ENCODE data around the gene RC3H1. TPM values are rescaled to one million over a fixed set of nuclear protein-coding genes. Genes with fewer than 3 reads are reported as not detected.
A peak's percentile ranks its signal among the peaks of the same experiment; 100 is the strongest.
"Not testable (repeated sequence)": the region's sequence is repeated elsewhere in the genome, so short reads cannot be mapped to it uniquely, and the experiment has no call there.

Gene RC3H1
- total and polyA plus RNA-seq, 10 of the 15 experiments (the other 5 are each of a cell fraction or from before 2014, with no cell fraction given), result 1.4 to 33.9 (median 11.8) TPM

GRCh38 chr1:174055797-174056196 is 33.6 kb upstream of the RC3H1 start:
- not testable (repeated sequence) for DNase-seq (ENCODE audit: low read depth, low spot score)

DNA sequence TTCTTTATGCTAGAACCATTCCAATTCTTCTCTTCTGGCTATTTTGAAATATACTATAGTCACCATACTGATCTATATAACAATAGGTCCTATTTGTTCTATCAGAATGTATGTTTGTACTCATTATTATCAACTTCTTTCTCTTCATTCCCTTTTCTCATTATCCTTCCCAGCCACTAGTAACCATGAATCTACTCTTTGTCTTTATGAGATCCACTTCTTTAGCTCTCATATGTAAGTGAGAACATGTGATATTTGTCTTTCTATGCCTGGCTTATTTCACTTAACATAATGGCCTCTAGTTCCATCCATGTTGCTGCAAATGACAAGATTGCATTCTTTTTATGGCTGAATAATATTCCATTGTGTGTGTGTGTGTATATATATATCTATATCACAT is 31.7 kb upstream of the RC3H1 start:
- Histone ChIP-seq H3K9me3 (replicated peaks; ENCODE audit: control insufficient read depth, insufficient read depth, low read length) (no peaks in the 10 kb centered on the region; the same call in 2 of the 3 replicates), H3K36me3 (ENCODE audit: control insufficient read depth in 2 of 2, insufficient read depth in 2 of 2, low read length in 1 of 2) (no peaks in the 10 kb centered on the region), H3K4me1 (ENCODE audit: control insufficient read depth, insufficient read depth, low read length) (no peaks in the 10 kb centered on the region), H3K27me3 (replicated peaks in 1 of 2; ENCODE audit: control insufficient read depth in 2 of 2, insufficient read depth in 2 of 2, low read length in 1 of 2) (no peaks in the 10 kb centered on the region), H2AFZ (ENCODE audit: control insufficient read depth, low read depth, low read length) (no peak overlapping the region), H3K9ac (ENCODE audit: control insufficient read depth, insufficient read depth, low read length) (no peak overlapping the region), H3K4me3 (no peak overlapping the region), H3K79me2 (ENCODE audit: control insufficient read depth, insufficient read depth, low read length) (no peaks in the 10 kb centered on the region), H3K4me2 (ENCODE audit: control insufficient read depth, insufficient read depth) (no peak overlapping the region), H3K27ac (ENCODE audit: control insufficient read depth, insufficient read depth) (no peak overlapping the region), H4K20me1 (ENCODE audit: control insufficient read depth, insufficient read depth) (no peaks in the 10 kb centered on the region)
- FAIRE-seq (no peak), ATAC-seq (no peak), DNase-seq (ENCODE audit: low read depth, low spot score) (no peak)
- TF ChIP-seq RELA (IDR thresholded peaks at IDR 0.05; ENCODE audit: borderline replicate concordance, partially characterized antibody) (no peak), NFYB (IDR thresholded peaks at IDR 0.05; ENCODE audit: insufficient read depth, low read depth, low read length) (no peak), KDM1A (IDR thresholded peaks at IDR 0.05; ENCODE audit: borderline replicate concordance) (no peak), HDAC6 (IDR thresholded peaks at IDR 0.05; ENCODE audit: unreplicated experiment) (no peak), NR2F1 (conservative IDR thresholded peaks at IDR 0.05) (no peak)
- TF ChIP-seq, protein P1, sequence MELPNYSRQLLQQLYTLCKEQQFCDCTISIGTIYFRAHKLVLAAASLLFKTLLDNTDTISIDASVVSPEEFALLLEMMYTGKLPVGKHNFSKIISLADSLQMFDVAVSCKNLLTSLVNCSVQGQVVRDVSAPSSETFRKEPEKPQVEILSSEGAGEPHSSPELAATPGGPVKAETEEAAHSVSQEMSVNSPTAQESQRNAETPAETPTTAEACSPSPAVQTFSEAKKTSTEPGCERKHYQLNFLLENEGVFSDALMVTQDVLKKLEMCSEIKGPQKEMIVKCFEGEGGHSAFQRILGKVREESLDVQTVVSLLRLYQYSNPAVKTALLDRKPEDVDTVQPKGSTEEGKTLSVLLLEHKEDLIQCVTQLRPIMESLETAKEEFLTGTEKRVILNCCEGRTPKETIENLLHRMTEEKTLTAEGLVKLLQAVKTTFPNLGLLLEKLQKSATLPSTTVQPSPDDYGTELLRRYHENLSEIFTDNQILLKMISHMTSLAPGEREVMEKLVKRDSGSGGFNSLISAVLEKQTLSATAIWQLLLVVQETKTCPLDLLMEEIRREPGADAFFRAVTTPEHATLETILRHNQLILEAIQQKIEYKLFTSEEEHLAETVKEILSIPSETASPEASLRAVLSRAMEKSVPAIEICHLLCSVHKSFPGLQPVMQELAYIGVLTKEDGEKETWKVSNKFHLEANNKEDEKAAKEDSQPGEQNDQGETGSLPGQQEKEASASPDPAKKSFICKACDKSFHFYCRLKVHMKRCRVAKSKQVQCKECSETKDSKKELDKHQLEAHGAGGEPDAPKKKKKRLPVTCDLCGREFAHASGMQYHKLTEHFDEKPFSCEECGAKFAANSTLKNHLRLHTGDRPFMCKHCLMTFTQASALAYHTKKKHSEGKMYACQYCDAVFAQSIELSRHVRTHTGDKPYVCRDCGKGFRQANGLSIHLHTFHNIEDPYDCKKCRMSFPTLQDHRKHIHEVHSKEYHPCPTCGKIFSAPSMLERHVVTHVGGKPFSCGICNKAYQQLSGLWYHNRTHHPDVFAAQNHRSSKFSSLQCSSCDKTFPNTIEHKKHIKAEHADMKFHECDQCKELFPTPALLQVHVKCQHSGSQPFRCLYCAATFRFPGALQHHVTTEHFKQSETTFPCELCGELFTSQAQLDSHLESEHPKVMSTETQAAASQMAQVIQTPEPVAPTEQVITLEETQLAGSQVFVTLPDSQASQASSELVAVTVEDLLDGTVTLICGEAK (IDR thresholded peaks at IDR 0.05; ENCODE audit: borderline replicate concordance), result no peak
- TF ChIP-seq, protein P2, sequence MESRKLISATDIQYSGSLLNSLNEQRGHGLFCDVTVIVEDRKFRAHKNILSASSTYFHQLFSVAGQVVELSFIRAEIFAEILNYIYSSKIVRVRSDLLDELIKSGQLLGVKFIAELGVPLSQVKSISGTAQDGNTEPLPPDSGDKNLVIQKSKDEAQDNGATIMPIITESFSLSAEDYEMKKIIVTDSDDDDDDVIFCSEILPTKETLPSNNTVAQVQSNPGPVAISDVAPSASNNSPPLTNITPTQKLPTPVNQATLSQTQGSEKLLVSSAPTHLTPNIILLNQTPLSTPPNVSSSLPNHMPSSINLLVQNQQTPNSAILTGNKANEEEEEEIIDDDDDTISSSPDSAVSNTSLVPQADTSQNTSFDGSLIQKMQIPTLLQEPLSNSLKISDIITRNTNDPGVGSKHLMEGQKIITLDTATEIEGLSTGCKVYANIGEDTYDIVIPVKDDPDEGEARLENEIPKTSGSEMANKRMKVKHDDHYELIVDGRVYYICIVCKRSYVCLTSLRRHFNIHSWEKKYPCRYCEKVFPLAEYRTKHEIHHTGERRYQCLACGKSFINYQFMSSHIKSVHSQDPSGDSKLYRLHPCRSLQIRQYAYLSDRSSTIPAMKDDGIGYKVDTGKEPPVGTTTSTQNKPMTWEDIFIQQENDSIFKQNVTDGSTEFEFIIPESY (IDR thresholded peaks at IDR 0.05), result no peak
- TF ChIP-seq, protein P3, sequence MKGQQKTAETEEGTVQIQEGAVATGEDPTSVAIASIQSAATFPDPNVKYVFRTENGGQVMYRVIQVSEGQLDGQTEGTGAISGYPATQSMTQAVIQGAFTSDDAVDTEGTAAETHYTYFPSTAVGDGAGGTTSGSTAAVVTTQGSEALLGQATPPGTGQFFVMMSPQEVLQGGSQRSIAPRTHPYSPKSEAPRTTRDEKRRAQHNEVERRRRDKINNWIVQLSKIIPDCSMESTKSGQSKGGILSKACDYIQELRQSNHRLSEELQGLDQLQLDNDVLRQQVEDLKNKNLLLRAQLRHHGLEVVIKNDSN (IDR thresholded peaks at IDR 0.05; ENCODE audit: borderline replicate concordance, extremely low read length, insufficient read depth, low read depth, low read length), result no peak
- TF ChIP-seq, protein P4, sequence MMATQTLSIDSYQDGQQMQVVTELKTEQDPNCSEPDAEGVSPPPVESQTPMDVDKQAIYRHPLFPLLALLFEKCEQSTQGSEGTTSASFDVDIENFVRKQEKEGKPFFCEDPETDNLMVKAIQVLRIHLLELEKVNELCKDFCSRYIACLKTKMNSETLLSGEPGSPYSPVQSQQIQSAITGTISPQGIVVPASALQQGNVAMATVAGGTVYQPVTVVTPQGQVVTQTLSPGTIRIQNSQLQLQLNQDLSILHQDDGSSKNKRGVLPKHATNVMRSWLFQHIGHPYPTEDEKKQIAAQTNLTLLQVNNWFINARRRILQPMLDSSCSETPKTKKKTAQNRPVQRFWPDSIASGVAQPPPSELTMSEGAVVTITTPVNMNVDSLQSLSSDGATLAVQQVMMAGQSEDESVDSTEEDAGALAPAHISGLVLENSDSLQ (IDR thresholded peaks at IDR 0.05), result no peak
- in situ Hi-C loops (cut with MboI), result no loop called here
- SMC1A ChIA-PET (ENCODE audit: uncharacterized antibody, unreplicated experiment), result no interaction called here
- BruUV-seq (replicated peaks), result no TSS peak
- POLR2A ChIA-PET, result no interaction called here
- RAD21 ChIA-PET (ENCODE audit: unreplicated experiment), result no interaction called here
- intact Hi-C loops (cut with micrococcal nuclease; ENCODE audit: unreplicated experiment), result no loop called here
- CTCF ChIA-PET, result no interaction called here

More at GRCh38 chr1:174055797-174056196, 33.6 kb upstream of the RC3H1 start:
- 100% methylated on average over 5 of the region's 5 CpGs for WGBS (ENCODE audit: insufficient coverage, insufficient replicate concordance, low lambda C conversion rate, missing lambda C conversion rate)
- H3K4me3 ChIP-seq; H3K27ac ChIP-seq (ENCODE audit: control insufficient read depth, insufficient read depth); RAD21 ChIA-PET (ENCODE audit: unreplicated experiment); H3K9ac ChIP-seq (ENCODE audit: control insufficient read depth, insufficient read depth, low read length); POLR2A ChIA-PET; H3K36me3 ChIP-seq (ENCODE audit: control insufficient read depth in 2 of 2, insufficient read depth in 2 of 2, low read length in 1 of 2); FAIRE-seq; intact Hi-C loops (cut with micrococcal nuclease; ENCODE audit: unreplicated experiment); in situ Hi-C loops (cut with MboI); H3K4me2 ChIP-seq (ENCODE audit: control insufficient read depth, insufficient read depth); ATAC-seq; SMC1A ChIA-PET (ENCODE audit: uncharacterized antibody, unreplicated experiment); H3K79me2 ChIP-seq (ENCODE audit: control insufficient read depth, insufficient read depth, low read length); H3K4me1 ChIP-seq (ENCODE audit: control insufficient read depth, insufficient read depth, low read length); H2AFZ ChIP-seq (ENCODE audit: control insufficient read depth, low read depth, low read length); H3K27me3 ChIP-seq (replicated peaks in 1 of 2; ENCODE audit: control insufficient read depth in 2 of 2, insufficient read depth in 2 of 2, low read length in 1 of 2); H4K20me1 ChIP-seq (ENCODE audit: control insufficient read depth, insufficient read depth); BruUV-seq (replicated peaks); CTCF ChIA-PET; H3K9me3 ChIP-seq (replicated peaks; ENCODE audit: control insufficient read depth, insufficient read depth, low read length): not testable (repeated sequence)
- 0 out of 2 replicates have a peak, but pooled peaks have one; percentile 34 for TF ChIP-seq NFYB (IDR thresholded peaks at IDR 0.05; ENCODE audit: insufficient read depth, low read depth, low read length)
